AG08395 (cell line): ENCODE measurements around the gene HPN.
"Not testable (repeated sequence)": the region's sequence is repeated elsewhere in the genome, so short reads cannot be mapped to it uniquely, and the experiment has no call there.

ENCODE experiments used
- DNase-seq: peaks from one replicate; pipeline ENCODE4 v3.0.0; 2012; ENCODE audit warnings: mixed read lengths, low spot score

Gene HPN

GRCh38 chr19:35084509-35084762, 42.9 kb downstream of the HPN start:
- DNase-seq = no peak

- no peak for DNase-seq
These were observed 44.4 kb downstream of the HPN start for GRCh38 chr19:35085947-35086346.

DNA sequence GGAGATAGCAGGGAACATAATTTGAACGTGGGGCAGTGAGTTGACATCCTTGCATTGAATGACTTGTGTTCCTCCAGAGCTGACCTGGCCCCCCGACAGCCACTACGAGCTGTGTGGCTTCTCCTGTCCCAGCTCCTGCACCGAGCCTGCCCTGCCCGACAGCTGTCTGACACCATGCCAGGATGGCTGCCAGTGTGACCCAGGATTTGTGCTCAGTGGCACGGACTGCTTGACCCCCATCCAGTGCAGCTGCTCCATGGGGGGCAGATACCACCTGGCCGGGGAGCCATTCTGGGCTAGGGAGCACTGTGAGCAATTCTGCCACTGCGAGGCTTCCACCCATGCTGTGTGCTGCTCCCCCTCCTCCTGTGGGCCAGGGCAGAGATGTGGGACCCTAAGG, 44.9 kb downstream of the HPN start:
- no peak for DNase-seq

DNA sequence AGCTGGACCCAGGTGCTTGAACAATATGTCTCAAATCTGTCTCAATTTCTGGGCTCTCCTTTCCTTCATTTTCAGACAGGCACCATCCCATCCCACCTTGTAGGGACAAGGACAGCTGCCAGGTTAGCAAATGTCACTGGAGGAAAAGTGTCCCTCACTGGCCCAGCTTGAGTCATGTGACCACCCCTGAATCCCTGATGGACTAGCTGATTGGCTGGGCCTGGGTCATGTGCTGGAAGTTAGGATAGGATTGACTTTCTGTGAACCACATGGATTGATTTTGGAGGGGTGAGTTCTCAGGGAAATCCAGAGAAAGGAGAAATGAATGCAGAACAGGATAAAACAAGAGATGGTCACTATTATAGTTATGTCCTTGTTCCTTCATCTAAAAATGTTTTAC, 45.9 kb downstream of the HPN start:
- DNase-seq = no peak

- peak; percentile 95 for DNase-seq
These were observed 46.8 kb downstream of the HPN start for GRCh38 chr19:35088131-35088913.

GRCh38 chr19:35089554-35089953, 48.0 kb downstream of the HPN start:
- no peak for DNase-seq

DNA sequence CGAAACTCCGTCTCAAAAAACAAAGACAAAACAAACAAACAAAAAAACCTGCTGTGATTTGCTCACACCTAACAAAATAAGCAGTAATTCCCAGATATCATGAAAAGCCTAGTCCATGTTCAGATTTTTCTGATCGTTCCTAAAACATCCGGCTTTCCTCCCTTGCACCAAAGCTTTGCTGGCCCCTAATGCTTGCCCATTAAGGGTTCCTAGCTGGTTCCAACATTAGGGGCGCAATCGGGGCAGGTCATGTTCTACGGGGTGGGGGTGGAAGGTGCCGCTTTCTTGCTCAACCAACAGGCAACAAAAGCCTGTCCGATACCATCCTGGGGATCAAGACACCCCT, 48.6 kb downstream of the HPN start:
- no peak for DNase-seq

DNA sequence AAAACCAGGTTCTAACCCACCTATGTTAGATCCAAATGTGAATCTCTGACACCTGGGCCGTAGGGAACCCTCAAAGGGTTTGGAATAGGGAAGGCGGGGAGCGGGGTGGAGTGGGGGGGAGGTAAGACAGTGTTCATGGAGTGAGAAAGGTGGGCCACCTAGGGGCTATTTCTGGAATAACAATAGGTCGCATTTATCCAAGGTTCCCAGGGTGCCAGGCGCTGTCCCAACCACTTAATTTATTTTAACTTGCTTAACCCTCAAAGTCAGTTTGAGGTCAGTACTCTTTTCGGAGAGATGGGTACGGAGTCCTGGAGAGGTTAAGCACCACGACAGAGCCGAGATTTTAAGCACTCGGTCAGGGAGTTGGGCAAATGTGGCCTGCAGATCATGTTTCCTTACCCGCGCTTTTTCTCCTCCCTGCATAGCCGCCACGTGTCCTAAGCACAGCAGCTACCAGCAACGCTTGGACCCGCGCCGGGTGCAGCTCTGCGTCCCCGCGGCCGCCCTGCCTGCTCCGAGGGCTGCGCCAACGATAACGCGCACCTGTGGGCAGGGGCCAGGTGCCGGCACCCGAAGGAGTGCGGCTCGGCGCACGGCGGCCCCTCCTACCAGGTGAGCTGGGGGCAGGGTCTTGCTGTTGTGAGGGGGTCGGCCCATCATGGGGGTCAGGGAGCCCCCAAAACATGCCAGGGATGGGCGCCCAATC, 49.1 kb downstream of the HPN start:
- peak; percentile 84 for DNase-seq

DNA sequence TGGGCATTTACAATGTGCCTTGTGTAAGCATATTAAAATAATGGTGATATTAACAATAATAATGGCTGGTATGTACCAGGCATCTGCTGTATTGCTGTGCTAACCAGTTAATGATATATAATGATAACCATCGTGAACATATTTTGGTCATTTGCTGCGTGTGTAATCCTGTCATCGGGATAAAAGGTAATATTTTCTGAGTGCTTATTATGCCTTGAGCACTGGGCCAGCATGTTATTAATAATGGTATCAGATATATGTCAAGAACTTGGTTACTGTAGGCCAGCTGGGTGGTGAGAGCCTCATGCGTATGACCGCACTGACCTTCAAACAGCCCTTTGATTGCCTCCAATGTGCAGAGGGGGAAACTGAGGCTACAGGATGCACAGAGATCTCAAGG, 51.9 kb downstream of the HPN start:
- no peak for DNase-seq

DNA sequence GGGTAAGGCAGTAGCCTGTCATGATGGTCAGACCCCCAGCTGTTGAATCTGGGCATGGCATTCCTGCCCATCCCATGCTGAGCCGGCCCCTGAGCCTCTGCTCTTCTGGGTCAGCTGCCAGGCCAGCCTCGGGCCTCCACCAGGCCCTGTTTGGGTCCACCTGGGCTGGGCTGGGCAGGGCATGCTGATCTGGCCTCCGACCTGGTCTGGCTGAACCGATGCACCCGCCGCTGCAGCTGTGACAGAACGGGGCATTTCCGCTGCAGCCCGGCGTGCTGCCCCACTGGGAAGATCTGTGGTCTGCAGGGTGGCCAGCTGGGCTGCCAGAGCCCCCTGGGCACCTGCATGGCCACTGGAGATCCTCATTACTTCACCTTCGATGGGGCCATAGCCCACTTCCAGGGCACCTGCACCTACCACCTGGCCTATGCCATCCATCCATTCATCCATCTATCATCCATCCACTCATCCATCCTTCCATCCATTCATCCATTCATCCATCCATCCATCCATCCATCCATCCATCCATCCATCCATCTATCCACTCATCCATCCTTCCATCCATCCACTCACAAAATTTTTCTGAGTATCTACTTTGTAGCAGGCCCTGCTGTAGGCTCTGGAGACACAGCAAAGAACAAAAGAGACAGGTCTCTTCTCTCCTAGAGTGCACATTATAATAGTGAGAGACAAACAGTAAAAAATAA, 52.6 kb downstream of the HPN start:
- DNase-seq = no peak

DNA sequence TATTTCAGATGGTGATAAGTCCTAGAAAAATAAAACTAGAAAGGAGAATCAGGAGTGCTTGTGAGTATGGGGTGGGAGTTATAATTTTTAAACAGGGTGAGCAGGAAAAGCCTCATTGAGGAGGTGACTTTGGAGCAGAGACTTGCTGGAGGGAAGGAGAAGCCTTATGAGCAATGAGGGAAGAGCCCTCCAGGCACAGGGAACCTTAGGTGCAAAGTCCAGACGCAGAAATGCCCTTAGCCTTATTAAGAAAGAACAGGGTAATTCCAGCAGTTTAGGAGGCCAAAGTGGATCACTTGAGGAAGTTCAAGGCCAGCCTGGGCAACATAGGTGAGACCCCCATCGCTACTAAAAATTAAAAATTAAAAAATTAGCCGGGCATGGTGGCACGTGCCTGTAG, 53.1 kb downstream of the HPN start:
- DNase-seq = no peak

- no peak for DNase-seq
These were observed 54.3 kb downstream of the HPN start for GRCh38 chr19:35095667-35096368.

DNA sequence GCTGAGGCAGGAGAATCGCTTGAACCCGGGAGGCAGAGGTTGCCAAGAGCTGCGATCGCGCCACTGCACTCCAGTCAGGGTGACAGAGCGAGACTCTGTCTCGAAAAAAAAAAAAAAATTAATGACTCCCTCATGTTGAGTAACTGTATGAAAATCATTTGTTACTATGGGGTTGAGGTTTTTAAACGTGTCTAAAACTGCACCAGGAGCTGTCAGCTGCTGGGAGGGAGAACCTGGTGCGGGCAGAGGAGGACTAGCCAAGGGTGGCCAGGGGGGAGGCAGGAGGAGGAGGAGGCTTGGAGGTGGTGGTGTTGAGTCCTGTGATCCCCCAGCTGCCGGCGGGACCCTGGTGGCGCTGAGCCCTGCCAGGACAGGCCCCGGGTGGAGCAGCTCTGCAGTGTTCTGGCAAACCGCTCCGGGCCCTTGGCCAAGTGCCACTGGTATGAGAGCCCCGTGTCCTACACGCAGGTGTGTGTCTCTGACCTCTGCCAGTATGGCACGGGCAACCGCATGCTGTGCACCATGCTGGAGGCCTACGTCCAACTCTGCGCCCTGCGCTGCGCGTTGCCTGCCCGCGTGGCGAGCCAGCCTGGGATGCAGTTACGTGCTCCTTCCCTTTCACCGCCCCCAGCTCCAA, 57.0 kb downstream of the HPN start:
- DNase-seq = peak; percentile 32

DNA sequence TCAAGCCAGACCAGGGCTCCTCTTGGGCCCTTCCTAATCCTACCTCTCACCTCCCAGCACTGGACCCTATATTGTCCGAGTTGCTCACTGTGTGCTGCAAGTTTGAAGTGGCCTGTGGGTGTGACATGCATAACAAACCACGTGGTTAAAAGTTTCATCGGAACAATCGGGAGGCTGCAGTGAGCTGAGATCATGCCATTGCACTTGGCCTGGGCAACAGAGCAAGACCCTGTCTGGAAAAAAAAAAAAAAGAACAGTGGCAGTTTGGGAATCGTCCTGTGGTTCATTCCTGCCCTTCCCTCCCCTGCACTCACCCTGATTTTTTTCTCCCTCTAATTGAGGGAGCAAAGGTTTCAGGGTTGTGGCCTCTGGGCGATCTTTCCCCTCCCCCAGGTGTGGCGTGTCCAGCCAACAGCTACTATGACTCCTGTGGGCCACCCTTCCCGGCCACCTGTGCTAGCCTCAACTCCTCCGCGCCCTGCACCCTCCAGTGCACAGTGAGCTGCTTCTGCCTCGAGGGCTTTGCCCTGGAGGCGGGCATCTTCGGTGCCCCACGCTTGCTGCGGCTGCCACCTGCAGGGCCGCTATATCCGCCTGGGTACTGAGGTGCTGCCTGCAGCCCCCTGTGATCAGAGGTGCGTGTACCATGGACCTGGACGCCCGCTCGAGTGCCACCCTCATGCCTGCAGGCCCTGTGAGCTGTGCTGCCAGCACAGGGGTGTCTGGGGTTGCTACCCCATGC, 57.8 kb downstream of the HPN start:
- no peak for DNase-seq

GRCh38 chr19:35099897-35100275, 58.4 kb downstream of the HPN start:
- DNase-seq = no peak

GRCh38 chr19:35100588-35101533, 59.3 kb downstream of the HPN start:
- no peak for DNase-seq

GRCh38 chr19:35101949-35102348, 60.4 kb downstream of the HPN start:
- not testable (repeated sequence) for DNase-seq

DNA sequence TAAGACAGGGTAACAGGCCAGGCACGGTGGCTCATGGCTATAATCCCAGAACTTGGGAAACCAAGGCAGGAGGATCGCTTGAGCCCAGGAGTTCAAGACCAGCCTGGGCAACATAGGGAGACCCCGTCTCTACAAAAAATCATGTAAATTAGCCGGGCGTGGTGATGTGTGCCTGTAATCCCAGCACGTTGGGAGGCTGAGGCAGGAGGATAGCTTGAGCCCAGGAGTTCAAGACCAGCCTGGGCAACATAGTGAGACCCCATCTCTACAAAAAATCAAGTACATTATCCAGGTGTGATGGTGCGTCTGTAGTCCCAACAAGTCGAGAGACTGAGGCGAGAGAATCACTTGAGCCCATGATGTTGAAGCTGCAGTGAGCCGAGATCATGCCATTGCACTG, 62.1 kb downstream of the HPN start:
- not testable (repeated sequence) for DNase-seq

DNA sequence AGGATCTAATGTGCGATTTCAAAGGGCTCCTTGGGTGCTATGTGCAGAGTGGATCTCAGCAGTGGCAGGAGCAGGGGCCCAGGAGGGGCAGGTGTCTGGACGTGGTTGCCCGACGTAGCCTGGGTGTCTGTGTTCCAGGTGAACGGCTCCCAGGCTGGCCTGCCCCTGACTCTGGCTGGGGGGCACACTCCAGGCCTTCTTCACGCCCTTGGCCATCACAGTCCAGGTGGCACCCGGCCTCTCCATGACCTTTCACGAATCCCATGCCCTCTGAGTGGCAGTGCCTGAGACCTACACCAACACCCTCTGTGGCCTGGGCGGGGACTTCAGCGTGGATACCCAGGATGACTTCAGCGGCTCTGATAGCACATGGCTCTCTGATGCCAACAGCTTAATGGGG, 62.8 kb downstream of the HPN start:
- DNase-seq = no peak

- no peak for DNase-seq
These were observed 63.5 kb downstream of the HPN start for GRCh38 chr19:35105047-35105410.
